AG09309 (cell line): ENCODE measurements around the gene UBE3B.

Experiments used
- DNase-seq: peaks from one replicate; pipeline ENCODE4 v3.0.0-alpha.2; 2010; ENCODE audit warnings: low read depth
- H3K4me3 ChIP-seq: 2 replicates; pipeline ENCODE4 v1.5.1; 2011; ENCODE audit warnings: mild to moderate bottlenecking, low read depth, low read length, moderate library complexity; ENCODE audit not compliant: control insufficient read depth
- TF ChIP-seq, protein P1 (sequence below): IDR thresholded peaks from 2 replicates; pipeline ENCODE4 v1.5.1; 2011; ENCODE audit warnings: mild to moderate bottlenecking, low read depth, low read length, inconsistent platforms; ENCODE audit not compliant: insufficient read depth, control insufficient read depth; ENCODE audit errors: missing control alignments

Gene UBE3B

DNA sequence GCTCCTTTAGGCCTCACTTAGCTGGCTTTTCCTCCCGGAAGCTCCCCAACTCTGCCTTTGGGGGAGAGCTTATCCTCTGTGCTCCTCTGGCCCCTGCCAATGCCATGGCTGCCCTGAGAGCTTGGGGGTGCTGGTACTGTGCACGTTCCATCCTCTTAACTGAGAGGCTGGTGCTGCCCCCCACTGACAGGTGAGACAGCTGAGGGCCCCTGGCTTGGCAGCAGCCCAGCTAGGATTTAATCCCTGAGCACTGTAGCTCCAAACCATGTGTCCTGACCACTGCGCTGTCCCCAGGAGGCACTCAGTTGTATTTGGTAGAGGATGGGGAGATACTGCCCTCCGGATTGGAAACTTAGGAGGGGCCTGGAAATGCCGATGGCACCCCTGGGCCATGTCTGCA is 46.1 kb downstream of the UBE3B start:
- TF ChIP-seq, protein P1, sequence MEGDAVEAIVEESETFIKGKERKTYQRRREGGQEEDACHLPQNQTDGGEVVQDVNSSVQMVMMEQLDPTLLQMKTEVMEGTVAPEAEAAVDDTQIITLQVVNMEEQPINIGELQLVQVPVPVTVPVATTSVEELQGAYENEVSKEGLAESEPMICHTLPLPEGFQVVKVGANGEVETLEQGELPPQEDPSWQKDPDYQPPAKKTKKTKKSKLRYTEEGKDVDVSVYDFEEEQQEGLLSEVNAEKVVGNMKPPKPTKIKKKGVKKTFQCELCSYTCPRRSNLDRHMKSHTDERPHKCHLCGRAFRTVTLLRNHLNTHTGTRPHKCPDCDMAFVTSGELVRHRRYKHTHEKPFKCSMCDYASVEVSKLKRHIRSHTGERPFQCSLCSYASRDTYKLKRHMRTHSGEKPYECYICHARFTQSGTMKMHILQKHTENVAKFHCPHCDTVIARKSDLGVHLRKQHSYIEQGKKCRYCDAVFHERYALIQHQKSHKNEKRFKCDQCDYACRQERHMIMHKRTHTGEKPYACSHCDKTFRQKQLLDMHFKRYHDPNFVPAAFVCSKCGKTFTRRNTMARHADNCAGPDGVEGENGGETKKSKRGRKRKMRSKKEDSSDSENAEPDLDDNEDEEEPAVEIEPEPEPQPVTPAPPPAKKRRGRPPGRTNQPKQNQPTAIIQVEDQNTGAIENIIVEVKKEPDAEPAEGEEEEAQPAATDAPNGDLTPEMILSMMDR, result no peak
- DNase-seq, result no peak
- no peak overlapping the region for H3K4me3 ChIP-seq

DNA sequence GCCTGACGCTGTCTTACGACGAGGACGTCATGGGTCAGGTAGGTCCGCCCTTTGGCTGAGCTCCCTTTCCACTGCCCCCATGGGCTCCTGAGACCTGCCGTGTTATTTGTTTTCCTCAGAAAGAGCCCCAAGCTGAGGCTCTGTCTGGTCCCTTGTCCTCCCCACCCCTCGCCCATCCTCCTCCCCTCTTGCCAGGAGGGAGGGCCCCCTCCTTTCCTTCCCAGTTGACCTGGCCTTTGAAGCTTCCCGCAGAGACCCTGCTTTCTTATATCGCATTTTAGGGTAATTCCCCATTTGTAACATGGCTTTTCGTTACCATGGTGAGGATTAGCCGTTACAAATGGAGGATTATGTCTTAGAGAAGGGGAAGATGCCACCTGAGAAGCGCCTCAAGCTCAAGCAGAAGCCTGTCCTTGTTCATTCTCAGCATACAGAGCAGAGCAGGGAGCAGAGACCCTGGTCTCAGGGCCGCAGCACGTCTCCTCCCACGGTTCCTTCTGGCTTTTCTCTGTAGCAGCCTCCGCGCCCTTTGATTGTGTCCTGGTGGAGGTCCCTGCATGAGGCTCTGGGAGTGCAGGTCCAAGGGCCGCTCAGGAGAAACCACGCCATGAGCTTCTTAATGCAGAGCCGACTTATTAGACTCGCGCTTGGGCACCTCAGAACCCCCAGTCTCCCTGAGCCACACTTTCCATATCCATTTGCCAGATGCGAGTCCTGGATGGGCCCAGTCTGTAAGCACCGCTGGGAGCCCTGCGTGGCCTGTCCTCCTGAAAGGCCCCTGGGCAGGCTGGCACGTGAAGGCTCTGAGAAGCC is 47.2 kb downstream of the UBE3B start:
- H3K4me3 ChIP-seq, result no peak overlapping the region
- TF ChIP-seq, protein P1, result no peak
- no peak for DNase-seq

GRCh38 chr12:109525279-109525585 is 47.8 kb downstream of the UBE3B start:
- TF ChIP-seq, protein P1, result no peak

DNA sequence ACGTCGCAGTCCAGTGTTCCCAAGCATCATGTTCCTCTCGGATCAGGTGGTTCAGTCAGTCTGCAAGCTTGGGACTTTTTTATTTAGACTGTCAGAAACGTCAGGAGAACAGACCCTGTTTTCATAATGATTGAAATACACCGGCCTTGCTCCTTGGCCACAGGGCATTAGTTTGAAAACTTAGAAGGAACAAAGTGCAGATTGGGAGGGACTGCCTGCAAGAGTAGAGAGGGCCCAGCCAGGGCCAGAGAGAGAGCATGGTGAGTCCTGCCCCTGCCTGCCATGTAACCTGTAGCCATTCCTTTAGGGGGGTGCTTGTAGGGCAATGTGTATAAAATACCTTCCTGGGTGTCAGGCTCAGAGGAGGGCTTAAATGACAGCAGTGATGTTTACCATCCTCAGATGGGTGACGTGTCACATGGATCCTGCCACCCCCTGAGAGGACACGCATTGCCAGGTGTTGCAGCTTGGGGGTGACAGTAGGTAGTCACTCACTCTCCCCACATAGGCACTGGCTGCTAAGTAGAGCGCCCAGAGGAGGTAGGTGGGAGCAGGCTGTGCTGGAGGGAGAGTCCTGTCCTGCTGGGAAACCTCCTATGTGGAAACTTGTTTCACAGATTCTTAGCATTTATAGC is 50.2 kb downstream of the UBE3B start:
- DNase-seq, result no peak
- TF ChIP-seq, protein P1, result no peak
- H3K4me3 ChIP-seq, result no peak overlapping the region

More at GRCh38 chr12:109525279-109525585, 47.8 kb downstream of the UBE3B start:
- no peak for DNase-seq
- no peak overlapping the region for H3K4me3 ChIP-seq

- H3K4me3 ChIP-seq, result no peak overlapping the region
- DNase-seq, result no peak
- TF ChIP-seq, protein P1, result no peak
Observed at GRCh38 chr12:109529691-109530640, 52.5 kb downstream of the UBE3B start.

- TF ChIP-seq, protein P1, result no peak
- no peak overlapping the region for H3K4me3 ChIP-seq
- no peak for DNase-seq
Observed at GRCh38 chr12:109531411-109531810, 54.0 kb downstream of the UBE3B start.
